Measurements from ENCODE around the gene OLFML2A. TPM values are rescaled to one million over a fixed set of nuclear protein-coding genes. Genes with fewer than 3 reads are reported as not detected.
A peak's percentile ranks its signal among the peaks of the same experiment; 100 is the strongest.
"Not testable (repeated sequence)": the region's sequence is repeated elsewhere in the genome, so short reads cannot be mapped to it uniquely, and the experiment has no call there.

The OLFML2A gene
- polyA plus RNA-seq, 1 experiment: 2.5 TPM

DNA sequence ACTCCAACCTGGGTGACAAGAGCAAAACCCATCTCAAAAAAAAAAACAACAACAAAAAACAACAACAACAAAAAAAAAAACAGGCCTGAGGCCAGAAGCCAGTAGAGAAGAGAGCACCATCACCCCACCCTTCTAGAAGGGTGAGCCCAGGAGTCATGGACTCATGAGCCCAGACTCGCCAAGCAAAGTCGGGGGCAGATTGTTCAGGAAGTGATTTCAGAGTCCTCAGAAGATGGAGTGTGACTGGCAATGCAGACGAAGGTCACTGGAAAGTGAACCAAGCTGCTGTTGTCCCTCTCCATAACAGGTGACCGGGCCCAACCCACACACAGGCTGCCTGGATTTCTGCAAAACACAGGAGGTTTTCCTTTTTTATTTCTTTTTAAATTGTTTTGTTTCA is 67.4 kb downstream of the OLFML2A start:
- Histone ChIP-seq H3K27me3 (ENCODE audit: control insufficient read depth, insufficient read depth, low read length) (peaks cover 1% of the 10 kb centered on the region; the same call in 1 of the 2 replicates), H3K36me3 (ENCODE audit: control insufficient read depth, insufficient read depth, low read length) (no peaks in the 10 kb centered on the region)

DNA sequence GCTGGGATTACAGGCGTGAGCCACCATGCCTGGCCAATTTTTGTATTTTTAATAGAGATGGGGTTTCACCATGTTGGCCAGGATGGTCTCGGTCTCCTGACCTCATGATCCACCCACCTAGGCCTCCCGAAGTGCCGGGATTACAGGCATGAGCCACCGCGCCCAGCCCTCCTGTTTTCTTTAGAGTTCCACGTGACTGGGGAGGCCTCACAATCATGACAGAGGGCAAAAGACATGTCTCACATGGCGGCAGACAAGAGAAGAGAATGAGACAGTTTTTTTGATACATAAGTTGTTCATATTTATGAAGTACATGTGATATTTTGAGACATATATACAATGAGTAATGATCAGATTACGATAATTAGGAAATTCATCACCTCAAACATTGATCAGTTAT is 69.5 kb downstream of the OLFML2A start:
- CTCF ChIA-PET: interaction anchor here (0.6 to 36.1 kb wide), 4 partner anchors 7 to 92 kb away, joined by 4 to 1161 read pairs (median 120); partner anchors contain the start of genes NR6A1, OLFML2A and WDR38

More for the DNA sequence above, 67.4 kb downstream of the OLFML2A start:
- H3K4me3 ChIP-seq (ENCODE audit: low read depth, low read length): no peak overlapping the region
- TF ChIP-seq, protein P1, sequence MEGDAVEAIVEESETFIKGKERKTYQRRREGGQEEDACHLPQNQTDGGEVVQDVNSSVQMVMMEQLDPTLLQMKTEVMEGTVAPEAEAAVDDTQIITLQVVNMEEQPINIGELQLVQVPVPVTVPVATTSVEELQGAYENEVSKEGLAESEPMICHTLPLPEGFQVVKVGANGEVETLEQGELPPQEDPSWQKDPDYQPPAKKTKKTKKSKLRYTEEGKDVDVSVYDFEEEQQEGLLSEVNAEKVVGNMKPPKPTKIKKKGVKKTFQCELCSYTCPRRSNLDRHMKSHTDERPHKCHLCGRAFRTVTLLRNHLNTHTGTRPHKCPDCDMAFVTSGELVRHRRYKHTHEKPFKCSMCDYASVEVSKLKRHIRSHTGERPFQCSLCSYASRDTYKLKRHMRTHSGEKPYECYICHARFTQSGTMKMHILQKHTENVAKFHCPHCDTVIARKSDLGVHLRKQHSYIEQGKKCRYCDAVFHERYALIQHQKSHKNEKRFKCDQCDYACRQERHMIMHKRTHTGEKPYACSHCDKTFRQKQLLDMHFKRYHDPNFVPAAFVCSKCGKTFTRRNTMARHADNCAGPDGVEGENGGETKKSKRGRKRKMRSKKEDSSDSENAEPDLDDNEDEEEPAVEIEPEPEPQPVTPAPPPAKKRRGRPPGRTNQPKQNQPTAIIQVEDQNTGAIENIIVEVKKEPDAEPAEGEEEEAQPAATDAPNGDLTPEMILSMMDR (IDR thresholded peaks at IDR 0.05; ENCODE audit: insufficient read depth, low read depth, low read length): no peak
- ChIA-PET POLR2A (no interaction called here), CTCF (interaction anchor here (17.4 to 36.1 kb wide), 2 partner anchors 9 to 68 kb away, joined by 236 to 1161 read pairs; partner anchors contain the start of genes NR6A1, OLFML2A and WDR38)
- DNase-seq (ENCODE audit: low read depth): no peak

DNA sequence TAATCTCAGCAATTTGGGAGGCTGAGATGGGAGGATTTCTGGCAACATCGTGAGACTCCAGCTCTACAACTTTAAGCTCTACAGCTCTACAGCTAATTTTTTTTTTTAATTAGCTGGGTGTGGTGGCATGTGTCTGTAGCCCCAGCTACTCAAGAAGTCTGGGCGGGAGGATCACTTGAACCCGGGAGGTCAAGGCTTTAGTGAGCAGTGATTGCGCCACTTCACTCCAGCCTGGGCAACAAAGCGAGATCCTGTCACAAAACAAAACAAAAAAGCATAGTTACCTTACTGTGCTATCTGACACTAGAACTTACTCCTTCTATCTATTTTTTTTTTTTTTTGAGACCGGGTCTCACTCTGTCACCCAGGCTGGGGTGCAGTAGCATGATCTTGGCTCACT is 70.0 kb downstream of the OLFML2A start:
- CTCF ChIA-PET: interaction anchor here (0.8 to 36.1 kb wide), 3 partner anchors 6 to 71 kb away, joined by 4 to 1161 read pairs (median 236); partner anchors contain the start of genes NR6A1, OLFML2A and WDR38
- Histone ChIP-seq H3K27me3 (ENCODE audit: control insufficient read depth, insufficient read depth, low read length) (peaks cover 3% of the 10 kb centered on the region; the same call in 1 of the 2 replicates), H3K4me3 (ENCODE audit: low read depth, low read length) (no peak overlapping the region), H3K36me3 (ENCODE audit: control insufficient read depth, insufficient read depth, low read length) (no peaks in the 10 kb centered on the region)
- no peak for DNase-seq (ENCODE audit: low read depth)
- TF ChIP-seq, protein P1 (IDR thresholded peaks at IDR 0.05; ENCODE audit: insufficient read depth, low read depth, low read length): no peak
- POLR2A ChIA-PET: no interaction called here

More for the DNA sequence above, 69.5 kb downstream of the OLFML2A start:
- POLR2A ChIA-PET; DNase-seq (ENCODE audit: low read depth); H3K27me3 ChIP-seq (ENCODE audit: control insufficient read depth, insufficient read depth, low read length); H3K4me3 ChIP-seq (ENCODE audit: low read depth, low read length); H3K36me3 ChIP-seq (ENCODE audit: control insufficient read depth, insufficient read depth, low read length): not testable (repeated sequence)

DNA sequence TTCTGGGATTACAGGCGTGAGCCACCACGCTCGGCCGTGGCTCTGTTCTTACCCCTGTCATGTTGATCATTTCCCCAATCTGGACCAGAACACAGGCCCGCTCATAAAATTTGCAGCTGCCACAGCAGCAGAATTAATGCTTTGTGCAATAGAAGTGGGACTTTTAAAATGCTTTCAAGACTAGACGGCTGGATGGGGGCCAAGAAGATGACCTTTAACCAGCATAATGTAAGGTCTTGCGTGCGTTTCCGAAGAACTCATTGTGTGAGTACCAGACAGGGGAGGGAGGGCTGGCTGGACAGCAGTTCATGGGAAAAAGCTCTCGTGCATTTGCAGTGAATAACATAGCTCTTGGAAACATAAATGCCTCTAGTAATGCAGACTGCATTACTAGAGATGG is 72.9 kb downstream of the OLFML2A start:
- peak; percentile 46 for DNase-seq (ENCODE audit: low read depth)
- ChIA-PET POLR2A (no interaction called here), CTCF (interaction anchor here (1.7 to 36.1 kb wide), 3 partner anchors 11 to 74 kb away, joined by 6 to 1161 read pairs (median 236); partner anchors contain the start of genes NR6A1 and OLFML2A)
- Histone ChIP-seq H3K4me3 (ENCODE audit: low read depth, low read length) (no peak overlapping the region), H3K27me3 (ENCODE audit: control insufficient read depth, insufficient read depth, low read length) (peaks cover 3% of the 10 kb centered on the region; the same call in 1 of the 2 replicates), H3K36me3 (ENCODE audit: control insufficient read depth, insufficient read depth, low read length) (no peaks in the 10 kb centered on the region)
- TF ChIP-seq, protein P1 (IDR thresholded peaks at IDR 0.05; ENCODE audit: insufficient read depth, low read depth, low read length): no peak

DNA sequence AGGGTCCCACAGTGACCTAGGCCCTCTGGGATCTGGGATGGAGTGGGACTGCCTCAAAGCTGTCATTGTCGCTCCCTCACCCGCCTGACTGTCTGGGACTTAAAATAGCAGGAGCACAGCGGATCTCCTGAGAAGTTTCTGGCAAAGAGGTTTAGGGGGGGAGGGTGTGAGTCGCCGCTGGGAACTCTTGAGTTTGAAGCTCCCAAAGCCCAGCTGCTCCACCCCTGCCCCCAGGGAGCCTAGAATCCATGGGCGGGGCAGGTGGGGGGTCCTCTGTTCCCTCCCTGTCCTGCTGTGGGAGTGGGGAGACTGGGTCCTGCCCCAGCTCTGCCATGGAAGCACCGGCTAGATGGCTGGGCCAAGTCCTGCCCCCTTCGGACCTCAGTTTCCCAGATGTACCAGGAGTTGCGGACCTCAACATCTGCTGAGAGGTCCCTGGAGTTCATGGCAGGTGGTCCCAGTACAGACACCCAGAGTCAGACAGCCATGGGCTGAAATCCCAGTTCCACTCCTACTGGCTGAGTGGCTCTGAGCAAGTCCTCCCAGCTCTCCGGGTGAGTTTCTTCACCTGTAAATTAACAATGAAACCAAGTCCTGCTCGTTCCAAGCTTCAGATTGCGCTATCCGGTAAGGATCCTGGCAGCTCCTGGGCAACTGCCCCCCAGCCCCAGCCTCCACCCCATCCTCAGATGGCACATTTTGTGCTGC is 75.3 kb downstream of the OLFML2A start:
- CTCF ChIA-PET: interaction anchor here (0.5 to 36.1 kb wide), 37 partner anchors 11 to 533 kb away, joined by 3 to 1161 read pairs (median 6); partner anchors contain the start of genes ARPC5L, NR6A1, OLFML2A and RPL35
- TF ChIP-seq, protein P1 (IDR thresholded peaks at IDR 0.05; ENCODE audit: insufficient read depth, low read depth, low read length): no peak
- no peak overlapping the region for H3K4me3 ChIP-seq (ENCODE audit: low read depth, low read length)
- DNase-seq (ENCODE audit: low read depth): no peak
- POLR2A ChIA-PET: no interaction called here
- H3K36me3 ChIP-seq (ENCODE audit: control insufficient read depth, insufficient read depth, low read length): peaks cover 4% of the 10 kb centered on the region
- peaks cover 3% of the 10 kb centered on the region; the same call in 1 of the 2 replicates for H3K27me3 ChIP-seq (ENCODE audit: control insufficient read depth, insufficient read depth, low read length)
